ENCODE measurements around the gene CIBAR2. TPM values are rescaled to one million over a fixed set of nuclear protein-coding genes. Genes with fewer than 3 reads are reported as not detected.

The CIBAR2 gene
- not detected for total RNA-seq

DNA sequence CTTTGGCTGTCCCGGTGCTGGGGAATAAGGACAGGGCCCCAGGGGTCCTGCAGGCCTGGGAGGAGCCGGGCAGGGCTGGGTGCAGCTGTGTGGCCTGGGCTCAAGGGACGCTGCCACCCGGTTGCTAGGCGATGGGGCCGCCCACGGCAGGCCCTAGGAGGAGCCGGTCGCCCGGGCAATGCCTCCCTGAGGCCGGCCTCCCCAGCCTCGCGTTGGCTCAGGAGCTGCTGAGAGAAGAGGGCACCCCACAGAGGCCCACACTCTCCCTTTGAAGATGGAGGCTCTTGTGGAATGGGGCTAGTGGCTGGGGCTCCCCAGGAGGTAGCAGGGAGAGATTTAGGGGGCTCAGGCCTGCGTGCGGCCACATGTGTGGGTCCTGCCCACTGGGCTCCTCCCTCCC is at the start of gene CIBAR2:
TSS of gene CIBAR2 (minus strand) at position 109 of the 400 bp plus-strand sequence. CDS start 120 bp downstream, outside the sequence.
- H3K36me3 ChIP-seq = no peaks in the 10 kb centered on the region
- no peaks in the 10 kb centered on the region for H3K9me3 ChIP-seq
- no peak for DNase-seq (ENCODE audit: extremely low spot score)
- peaks cover 8 to 11% (median 10%) of the 10 kb centered on the region in 4 donors for H3K4me1 ChIP-seq
- TF ChIP-seq EP300 (IDR thresholded peaks at IDR 0.05) (no peak), POLR2AphosphoS5 (IDR thresholded peaks at IDR 0.05) (no peak), POLR2A (IDR thresholded peaks at IDR 0.05; ENCODE audit: low read depth) (no peak)
- TF ChIP-seq, protein P1, sequence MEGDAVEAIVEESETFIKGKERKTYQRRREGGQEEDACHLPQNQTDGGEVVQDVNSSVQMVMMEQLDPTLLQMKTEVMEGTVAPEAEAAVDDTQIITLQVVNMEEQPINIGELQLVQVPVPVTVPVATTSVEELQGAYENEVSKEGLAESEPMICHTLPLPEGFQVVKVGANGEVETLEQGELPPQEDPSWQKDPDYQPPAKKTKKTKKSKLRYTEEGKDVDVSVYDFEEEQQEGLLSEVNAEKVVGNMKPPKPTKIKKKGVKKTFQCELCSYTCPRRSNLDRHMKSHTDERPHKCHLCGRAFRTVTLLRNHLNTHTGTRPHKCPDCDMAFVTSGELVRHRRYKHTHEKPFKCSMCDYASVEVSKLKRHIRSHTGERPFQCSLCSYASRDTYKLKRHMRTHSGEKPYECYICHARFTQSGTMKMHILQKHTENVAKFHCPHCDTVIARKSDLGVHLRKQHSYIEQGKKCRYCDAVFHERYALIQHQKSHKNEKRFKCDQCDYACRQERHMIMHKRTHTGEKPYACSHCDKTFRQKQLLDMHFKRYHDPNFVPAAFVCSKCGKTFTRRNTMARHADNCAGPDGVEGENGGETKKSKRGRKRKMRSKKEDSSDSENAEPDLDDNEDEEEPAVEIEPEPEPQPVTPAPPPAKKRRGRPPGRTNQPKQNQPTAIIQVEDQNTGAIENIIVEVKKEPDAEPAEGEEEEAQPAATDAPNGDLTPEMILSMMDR (IDR thresholded peaks at IDR 0.05) = no peak
- H3K27ac ChIP-seq (replicated peaks in 1 of 4) = no peak within 1 kb of the TSS
- 92% methylated on average over 2 of the region's 15 CpGs for WGBS
- intact Hi-C loops (cut with DNase I) = no loop called here
- H3K4me3 ChIP-seq = no peak within 1 kb of the TSS
- no peaks in the 10 kb centered on the region for H3K27me3 ChIP-seq

DNA sequence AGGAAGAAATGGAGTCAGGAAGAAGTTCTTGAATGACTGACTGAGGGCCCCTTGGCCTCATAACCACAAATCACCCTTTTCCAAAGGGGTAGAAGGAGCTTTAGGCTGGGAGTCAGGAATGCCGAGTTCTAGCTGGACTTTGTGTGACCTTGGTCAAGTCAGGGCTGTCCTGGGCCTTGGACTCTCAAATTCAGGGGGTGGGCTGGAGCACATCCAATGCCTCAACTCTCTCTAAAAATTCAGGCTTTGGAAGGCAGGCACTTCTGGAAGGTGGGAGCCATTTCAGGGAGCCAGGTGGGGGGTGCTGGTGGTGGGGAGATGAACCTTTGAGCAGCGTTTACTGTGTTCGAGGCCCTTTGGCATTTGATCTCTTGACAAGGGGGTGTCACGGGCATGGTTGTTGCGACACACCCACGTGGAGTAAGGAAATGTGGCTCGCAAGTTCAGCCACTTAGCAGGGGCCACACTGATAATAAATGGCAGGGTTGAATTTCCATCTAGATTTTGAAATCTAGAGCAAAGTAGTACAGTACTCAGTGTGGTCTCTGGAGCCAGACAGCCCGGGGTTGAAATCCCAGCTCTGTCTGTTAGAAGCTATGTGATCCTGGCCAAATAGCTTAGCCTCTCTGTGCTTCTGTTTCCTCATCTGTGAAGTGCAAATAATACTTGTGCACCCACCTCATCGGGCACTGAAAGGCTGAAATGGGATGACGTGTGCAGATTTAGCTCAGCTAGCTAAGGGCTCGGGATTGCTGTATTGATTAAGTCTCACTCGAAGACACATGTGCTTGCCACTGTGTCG is 47.1 kb upstream of the CIBAR2 start:
- no peak for TF ChIP-seq POLR2A (IDR thresholded peaks at IDR 0.05; ENCODE audit: low read depth)
- TF ChIP-seq EP300 (IDR thresholded peaks at IDR 0.05) = no peak
- no peak for TF ChIP-seq POLR2AphosphoS5 (IDR thresholded peaks at IDR 0.05)
- TF ChIP-seq, protein P1 (IDR thresholded peaks at IDR 0.05) = no peak
- Histone ChIP-seq H3K4me3 (no peak overlapping the region), H3K27me3 (no peaks in the 10 kb centered on the region), H3K4me1 (peaks cover 34 to 53% (median 45%) of the 10 kb centered on the region in 4 donors), H3K36me3 (no peaks in the 10 kb centered on the region), H3K9me3 (no peaks in the 10 kb centered on the region), H3K27ac (replicated peaks in 1 of 4) (no peak overlapping the region)
- no peak for DNase-seq (ENCODE audit: extremely low spot score)
- 84% methylated on average over 13 of the region's 13 CpGs for WGBS
- intact Hi-C loops (cut with DNase I) = no loop called here

DNA sequence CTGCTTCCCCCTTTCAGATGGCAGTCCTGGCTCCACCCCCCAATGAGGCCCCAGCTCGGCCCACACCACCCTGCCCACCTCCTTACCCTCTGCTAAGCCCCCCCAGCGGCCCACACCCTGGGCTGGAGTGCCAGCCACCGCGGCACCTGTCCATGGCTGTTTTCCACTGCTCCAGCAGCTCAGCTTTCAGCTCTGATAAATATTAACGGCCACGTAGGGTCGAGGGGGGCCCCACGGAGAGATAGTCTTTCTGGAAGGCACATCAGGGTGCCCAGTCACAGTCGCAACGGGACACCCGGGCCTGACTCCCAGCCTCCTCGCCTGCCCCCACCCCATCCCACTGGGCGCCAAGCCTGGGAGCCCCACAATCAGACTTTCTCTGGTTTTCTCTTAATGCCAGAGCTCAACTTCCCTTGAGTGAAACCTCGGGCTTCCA is 46.5 kb upstream of the CIBAR2 start:
- Histone ChIP-seq H3K36me3 (no peaks in the 10 kb centered on the region), H3K9me3 (no peaks in the 10 kb centered on the region), H3K4me1 (peaks cover 38 to 47% (median 39%) of the 10 kb centered on the region in 4 donors), H3K4me3 (no peak overlapping the region), H3K27me3 (no peaks in the 10 kb centered on the region), H3K27ac (replicated peaks in 1 of 4) (no peak overlapping the region)
- 92% methylated on average over 9 of the region's 14 CpGs for WGBS
- intact Hi-C loops (cut with DNase I) = no loop called here
- TF ChIP-seq POLR2A (IDR thresholded peaks at IDR 0.05; ENCODE audit: low read depth) = no peak
- TF ChIP-seq, protein P1 (IDR thresholded peaks at IDR 0.05) = no peak
- no peak for TF ChIP-seq POLR2AphosphoS5 (IDR thresholded peaks at IDR 0.05)
- TF ChIP-seq EP300 (IDR thresholded peaks at IDR 0.05) = no peak
- DNase-seq (ENCODE audit: extremely low spot score) = no peak

DNA sequence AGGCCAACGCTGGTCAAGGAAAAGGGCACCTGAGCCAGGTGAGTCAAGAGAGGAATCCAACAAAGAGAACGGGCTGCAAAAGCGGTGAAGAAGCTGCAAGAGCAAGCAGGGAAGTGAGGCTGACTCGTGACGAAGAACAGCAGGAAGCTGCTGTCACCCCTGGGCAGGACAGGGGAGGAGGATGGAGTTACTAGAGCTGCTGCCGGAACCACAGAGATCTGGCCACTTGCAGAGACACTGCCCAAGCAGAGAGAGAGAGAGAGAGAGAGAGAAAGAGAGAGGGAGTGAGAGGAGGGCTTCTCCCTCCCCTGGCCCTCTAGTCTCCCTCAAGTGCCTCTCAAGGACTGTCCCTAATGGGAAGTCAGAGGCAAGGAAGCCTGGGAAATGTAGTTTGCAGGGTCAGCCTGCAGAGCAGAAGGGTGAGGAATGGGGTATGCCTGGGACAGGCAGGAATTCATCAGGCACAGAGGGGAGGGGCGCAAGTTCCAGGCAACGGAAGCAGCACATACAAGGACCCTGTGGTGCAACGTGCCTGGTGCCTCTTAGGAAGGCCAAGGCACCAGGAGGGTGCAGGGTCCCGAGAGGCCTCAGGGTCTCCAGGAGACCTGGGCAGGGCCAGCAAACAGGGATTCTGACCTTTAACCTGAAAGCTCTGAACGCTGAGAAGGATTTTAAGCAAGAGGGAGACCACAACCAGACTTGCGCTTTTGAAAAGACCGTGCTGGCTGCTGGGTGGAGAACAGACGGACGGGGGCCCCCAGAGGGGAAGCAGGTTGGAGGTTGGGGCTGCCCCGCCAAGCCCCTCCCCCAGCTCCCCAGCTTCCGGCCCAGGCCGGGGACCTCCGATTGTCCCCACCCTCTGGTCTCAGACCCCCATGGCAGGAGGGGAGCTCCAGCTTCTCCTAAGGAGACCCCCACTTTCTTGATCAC is 45.8 kb upstream of the CIBAR2 start:
- DNase-seq (ENCODE audit: extremely low spot score) = no peak
- TF ChIP-seq, protein P1 (IDR thresholded peaks at IDR 0.05) = no peak
- TF ChIP-seq POLR2A (IDR thresholded peaks at IDR 0.05; ENCODE audit: low read depth) = no peak
- TF ChIP-seq EP300 (IDR thresholded peaks at IDR 0.05) = no peak
- TF ChIP-seq POLR2AphosphoS5 (IDR thresholded peaks at IDR 0.05) = no peak
- WGBS = 80% methylated on average over 18 of the region's 19 CpGs
- Histone ChIP-seq H3K9me3 (no peaks in the 10 kb centered on the region), H3K4me3 (no peak overlapping the region), H3K27ac (replicated peaks in 1 of 4) (no peak overlapping the region), H3K4me1 (peaks cover 34 to 45% (median 41%) of the 10 kb centered on the region in 4 donors), H3K27me3 (no peaks in the 10 kb centered on the region), H3K36me3 (no peaks in the 10 kb centered on the region)
- intact Hi-C loops (cut with DNase I) = no loop called here

All from esophagus muscularis mucosa (tissue), 4 donors.